SU-DHL-6 (cell line): ENCODE results near the gene PLPPR2.

Experiments used
- H2AFZ ChIP-seq: fragments of 200-600 bp; sonication (generic); 2 replicates; pipeline ENCODE4 v1.6.1; 2014; ENCODE audit warnings: low read depth, mild to moderate bottlenecking, moderate library complexity, mixed read lengths, antibody characterized with exemption, low read length; ENCODE audit not compliant: severe bottlenecking
- H3F3A ChIP-seq: fragments of 200-600 bp; shearing (Covaris generic); 2 replicates; pipeline ENCODE4 v1.6.0; 2016; ENCODE audit warnings: antibody characterized with exemption, mild to moderate bottlenecking; ENCODE audit not compliant: insufficient read depth
- H3K27ac ChIP-seq: fragments of 200-600 bp; sonication (generic); 2 replicates; pipeline ENCODE4 v1.5.1; 2016; ENCODE audit warnings: low read depth, mild to moderate bottlenecking, low read length, moderate library complexity, mixed read lengths
- H3K27me3 ChIP-seq: fragments of 200-600 bp; sonication (generic), shearing (Covaris generic); 2 replicates; pipeline ENCODE4 v1.6.0; 2014; ENCODE audit warnings: mild to moderate bottlenecking, low read length
- H3K36me3 ChIP-seq: fragments of 200-600 bp; sonication (generic); 2 replicates; pipeline ENCODE4 v1.6.1; 2014; ENCODE audit warnings: mild to moderate bottlenecking, low read length, mixed read lengths
- H3K4me2 ChIP-seq: fragments of 300-600, 200-600 bp; shearing (Covaris generic), sonication (generic); 2 replicates; pipeline ENCODE4 v1.6.0; 2014; ENCODE audit warnings: low read length, low read depth, mild to moderate bottlenecking; ENCODE audit not compliant: poor library complexity, severe bottlenecking
- H3K4me3 ChIP-seq: fragments of 200-600 bp; sonication (generic); 2 replicates; pipeline ENCODE4 v1.5.1; 2014; ENCODE audit warnings: antibody characterized with exemption, low read length, mild to moderate bottlenecking, mixed read lengths; ENCODE audit not compliant: insufficient read depth, poor library complexity, severe bottlenecking
- H3K79me2 ChIP-seq: fragments of 200-600 bp; sonication (generic); 2 replicates; pipeline ENCODE4 v1.6.1; 2014; ENCODE audit warnings: mild to moderate bottlenecking, low read length, moderate library complexity; ENCODE audit not compliant: insufficient read depth
- H3K9ac ChIP-seq: fragments of 200-600 bp; sonication (generic); 2 replicates; pipeline ENCODE4 v1.7.0; 2014; ENCODE audit warnings: mild to moderate bottlenecking, low read length
- H3K9me2 ChIP-seq: fragments of 200-600 bp; sonication (generic); replicated peaks from 2 replicates; pipeline ENCODE4 v1.6.1; 2014; ENCODE audit warnings: low read length; ENCODE audit not compliant: insufficient read depth
- H3K9me3 ChIP-seq: fragments of 200-600 bp; sonication (generic); 2 replicates; pipeline ENCODE4 v1.6.1; 2014; ENCODE audit warnings: low read length, mixed read lengths; ENCODE audit not compliant: insufficient read depth
- H4K20me1 ChIP-seq: fragments of 200-600 bp; sonication (generic); 2 replicates; pipeline ENCODE4 v1.6.1; 2014; ENCODE audit warnings: low read depth, mild to moderate bottlenecking, antibody characterized with exemption, low read length, moderate library complexity, mixed read lengths
- EZH2phosphoT487 ChIP-seq: fragments of 200-600 bp; sonication (generic), shearing (Covaris generic); conservative IDR thresholded peaks from 2 replicates; pipeline ENCODE4 v1.6.1; 2018; ENCODE audit warnings: mild to moderate bottlenecking, antibody characterized with exemption, low read length, moderate library complexity, mixed read lengths
- TF ChIP-seq, protein P1 (sequence below): fragments of 200-600 bp; sonication (generic); IDR thresholded peaks from one replicate; pipeline ENCODE4 v1.5.1; 2017; ENCODE audit warnings: antibody characterized with exemption, mild to moderate bottlenecking, low read length, moderate library complexity; ENCODE audit not compliant: insufficient read depth, poor library complexity, severe bottlenecking

PLPPR2 gene

GRCh38 chr19:11380653-11381537 lies 25.7 kb downstream of the PLPPR2 start:
- peak overlapping the region; percentile 81 for H3K9ac ChIP-seq
- no peaks in the 10 kb centered on the region for H3K27me3 ChIP-seq
- H3K4me2 ChIP-seq = peak overlapping the region; percentile 87
- peaks cover 2% of the 10 kb centered on the region; the same call in 1 of the 2 replicates for H3K79me2 ChIP-seq
- H3K9me3 ChIP-seq = no peaks in the 10 kb centered on the region
- no peaks in the 10 kb centered on the region for H3K36me3 ChIP-seq
- peak overlapping the region; percentile 74 for H3K4me3 ChIP-seq
- peaks cover 26% of the 10 kb centered on the region for H3F3A ChIP-seq
- no peaks in the 10 kb centered on the region for H4K20me1 ChIP-seq
- peak overlapping the region; percentile 91 for H3K27ac ChIP-seq
- H3K9me2 ChIP-seq = no peaks in the 10 kb centered on the region
- H2AFZ ChIP-seq = peak overlapping the region; percentile 86
- TF ChIP-seq EZH2phosphoT487 = no peak
- TF ChIP-seq, protein P1, sequence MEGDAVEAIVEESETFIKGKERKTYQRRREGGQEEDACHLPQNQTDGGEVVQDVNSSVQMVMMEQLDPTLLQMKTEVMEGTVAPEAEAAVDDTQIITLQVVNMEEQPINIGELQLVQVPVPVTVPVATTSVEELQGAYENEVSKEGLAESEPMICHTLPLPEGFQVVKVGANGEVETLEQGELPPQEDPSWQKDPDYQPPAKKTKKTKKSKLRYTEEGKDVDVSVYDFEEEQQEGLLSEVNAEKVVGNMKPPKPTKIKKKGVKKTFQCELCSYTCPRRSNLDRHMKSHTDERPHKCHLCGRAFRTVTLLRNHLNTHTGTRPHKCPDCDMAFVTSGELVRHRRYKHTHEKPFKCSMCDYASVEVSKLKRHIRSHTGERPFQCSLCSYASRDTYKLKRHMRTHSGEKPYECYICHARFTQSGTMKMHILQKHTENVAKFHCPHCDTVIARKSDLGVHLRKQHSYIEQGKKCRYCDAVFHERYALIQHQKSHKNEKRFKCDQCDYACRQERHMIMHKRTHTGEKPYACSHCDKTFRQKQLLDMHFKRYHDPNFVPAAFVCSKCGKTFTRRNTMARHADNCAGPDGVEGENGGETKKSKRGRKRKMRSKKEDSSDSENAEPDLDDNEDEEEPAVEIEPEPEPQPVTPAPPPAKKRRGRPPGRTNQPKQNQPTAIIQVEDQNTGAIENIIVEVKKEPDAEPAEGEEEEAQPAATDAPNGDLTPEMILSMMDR = peak; percentile 75

DNA sequence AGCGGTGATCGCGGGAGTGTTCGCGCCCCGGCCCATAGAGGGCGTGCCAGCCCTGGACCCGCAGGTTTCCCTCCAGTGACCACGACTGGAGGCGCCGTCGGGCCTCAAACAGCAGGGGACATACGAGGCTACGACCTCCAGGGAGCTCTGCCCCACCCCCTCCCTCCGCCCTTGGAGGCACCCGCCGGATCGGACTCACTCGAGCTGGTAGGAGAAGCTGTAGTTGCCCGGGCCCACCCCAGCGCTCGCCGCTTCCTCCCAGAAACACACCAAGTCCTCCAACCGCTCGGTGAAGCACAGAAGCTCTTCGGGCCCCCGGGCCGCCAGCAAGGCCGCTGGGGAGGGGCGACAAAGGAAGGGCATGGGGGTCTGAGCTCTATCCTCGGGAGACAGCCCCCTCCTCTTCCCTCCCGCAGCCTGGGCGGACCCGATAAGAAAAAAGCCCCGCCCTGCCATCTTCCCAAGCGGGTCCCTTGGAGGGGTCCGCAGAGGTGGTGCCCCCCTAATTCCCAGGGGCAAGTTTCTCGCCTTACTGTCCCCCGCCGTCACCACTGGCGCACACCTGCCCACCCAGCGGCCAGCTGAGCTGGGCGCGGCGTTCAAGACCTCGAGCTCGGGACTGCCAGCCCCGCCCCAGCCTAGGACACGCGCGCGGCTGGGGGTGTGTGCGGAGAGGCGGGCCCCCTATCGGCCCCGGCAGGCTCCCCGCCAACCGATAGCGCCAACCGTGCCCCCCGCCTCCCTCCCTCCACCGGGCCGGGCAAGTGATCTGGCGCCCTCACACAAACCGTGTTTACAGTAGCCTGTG lies 27.9 kb downstream of the PLPPR2 start:
- Histone ChIP-seq H3K79me2 (no peaks in the 10 kb centered on the region; the same call in 1 of the 2 replicates), H3K27ac (no peak overlapping the region), H3F3A (peaks cover 15% of the 10 kb centered on the region; the same call in 1 of the 2 replicates), H4K20me1 (no peaks in the 10 kb centered on the region), H3K9me2 (no peaks in the 10 kb centered on the region), H2AFZ (no peak overlapping the region), H3K36me3 (no peaks in the 10 kb centered on the region), H3K9ac (no peak overlapping the region), H3K4me2 (peak overlapping the region; percentile 41), H3K27me3 (no peaks in the 10 kb centered on the region), H3K9me3 (no peaks in the 10 kb centered on the region), H3K4me3 (no peak overlapping the region)
- TF ChIP-seq, protein P1 = peak; percentile 61
- TF ChIP-seq EZH2phosphoT487 = no peak

- Histone ChIP-seq H3K4me3 (no peak overlapping the region), H2AFZ (no peak overlapping the region), H3K9me3 (no peaks in the 10 kb centered on the region), H3K9me2 (no peaks in the 10 kb centered on the region), H3F3A (peaks cover 12% of the 10 kb centered on the region; the same call in 1 of the 2 replicates), H3K27me3 (no peaks in the 10 kb centered on the region), H3K4me2 (peak overlapping the region; percentile 41), H3K27ac (no peak overlapping the region), H3K36me3 (no peaks in the 10 kb centered on the region), H4K20me1 (no peaks in the 10 kb centered on the region), H3K9ac (no peak overlapping the region), H3K79me2 (no peaks in the 10 kb centered on the region; the same call in 1 of the 2 replicates)
- TF ChIP-seq, protein P1 = no peak
- no peak for TF ChIP-seq EZH2phosphoT487
These were observed 28.4 kb downstream of the PLPPR2 start for GRCh38 chr19:11383706-11384048.
